AG10803 (cell line): ENCODE data around the gene DNAJC17.

ENCODE experiments used
- DNase-seq: peaks from one replicate; pipeline ENCODE4 v3.0.0; 2010; ENCODE audit warnings: low read depth
- H3K4me3 ChIP-seq: 2 replicates; pipeline ENCODE4 v1.5.1; 2011; ENCODE audit warnings: mild to moderate bottlenecking, low read length, control low read depth
- CTCF ChIP-seq: conservative IDR thresholded peaks from 2 replicates; pipeline ENCODE4 v1.5.1; 2011; ENCODE audit warnings: mild to moderate bottlenecking, low read length, control low read depth, inconsistent platforms

Gene DNAJC17

GRCh38 chr15:40807888-40808461 lies 702 bp upstream of the DNAJC17 start:
- TF ChIP-seq CTCF = no peak
- DNase-seq = no peak
- peak overlapping the region; percentile 100 for H3K4me3 ChIP-seq

- DNase-seq = no peak
- TF ChIP-seq CTCF = no peak
- peak overlapping the region; percentile 100 for H3K4me3 ChIP-seq
Measured at GRCh38 chr15:40806672-40807027, 623 bp downstream of the DNAJC17 start.

GRCh38 chr15:40803688-40804087 lies 3.6 kb downstream of the DNAJC17 start:
- H3K4me3 ChIP-seq = no peak overlapping the region
- 0 out of 2 replicates have a peak, but pooled peaks have one; percentile 3 for TF ChIP-seq CTCF
- DNase-seq = no peak

- no peak for DNase-seq
- TF ChIP-seq CTCF = no peak
Measured at GRCh38 chr15:40803076-40803475, 4.2 kb downstream of the DNAJC17 start.

GRCh38 chr15:40799523-40799922 lies 7.8 kb downstream of the DNAJC17 start:
- DNase-seq = no peak
- no peak overlapping the region for H3K4me3 ChIP-seq
- no peak for TF ChIP-seq CTCF

More at GRCh38 chr15:40803076-40803475, 4.2 kb downstream of the DNAJC17 start:
- H3K4me3 ChIP-seq = no peak overlapping the region

GRCh38 chr15:40796512-40796911 lies 10.8 kb downstream of the DNAJC17 start:
- no peak overlapping the region for H3K4me3 ChIP-seq
- no peak for DNase-seq
- no peak for TF ChIP-seq CTCF

- no peak for TF ChIP-seq CTCF
- DNase-seq = no peak
- H3K4me3 ChIP-seq = no peak overlapping the region
Measured at GRCh38 chr15:40796041-40796440, 11.2 kb downstream of the DNAJC17 start.
